ENCODE data around the gene NOTCH1. TPM values are rescaled to one million over a fixed set of nuclear protein-coding genes. Genes with fewer than 3 reads are reported as not detected.

Gene NOTCH1
- total and polyA plus RNA-seq, 2 of the 8 experiments (the other 6 are each of a cell fraction or from before 2014, with no cell fraction given) = 6.9 to 55.6 TPM

DNA sequence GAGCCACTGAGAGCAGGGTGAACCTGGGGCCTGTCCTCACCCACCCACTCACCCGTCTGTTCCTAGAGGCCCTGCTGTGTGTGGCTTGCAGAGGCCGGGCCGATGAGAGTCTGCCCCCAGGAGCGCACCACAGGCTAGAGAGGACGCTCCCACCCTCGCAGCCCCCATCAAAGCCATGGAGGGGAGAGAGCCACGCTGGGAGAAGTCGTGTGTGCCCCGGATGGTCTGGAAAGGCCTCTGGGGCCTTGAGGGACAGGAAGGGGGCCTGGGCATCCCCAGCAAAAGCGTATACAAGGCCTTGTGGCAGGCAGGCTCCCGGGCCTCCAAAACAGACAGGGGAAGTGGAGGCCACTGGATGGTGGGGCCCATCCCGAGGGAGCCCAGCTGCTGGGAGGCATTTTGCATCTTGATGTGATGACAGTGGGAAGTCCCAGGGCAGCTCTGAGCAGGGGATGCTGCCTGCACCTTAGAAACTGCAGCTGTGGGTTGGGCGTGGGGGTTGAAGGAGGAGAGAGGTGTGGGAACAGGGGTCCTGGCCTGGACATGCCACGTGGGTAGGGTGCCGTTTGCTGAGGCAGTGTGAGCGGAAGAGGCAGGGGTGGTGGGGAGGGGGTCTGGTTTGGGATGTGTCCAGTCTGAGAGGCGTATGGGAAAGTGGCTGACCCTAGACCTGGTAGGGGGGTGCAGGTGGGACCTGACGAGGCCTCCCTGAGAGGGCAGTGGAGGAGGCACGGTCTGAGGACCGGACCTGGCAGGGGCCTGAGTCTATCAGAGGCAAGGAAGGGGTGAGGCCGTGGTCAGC lies 43.0 kb upstream of the NOTCH1 start (continued):
- TF ChIP-seq E2F6 (IDR thresholded peaks at IDR 0.05) (no peak), RAD21 (IDR thresholded peaks at IDR 0.05 in 1 of 2, conservative IDR thresholded peaks at IDR 0.05 in 1 of 2; ENCODE audit: low read depth in 2 of 2, low read length in 2 of 2) (no peak), SP2 (IDR thresholded peaks at IDR 0.05; ENCODE audit: low read length) (no peak), NANOG (IDR thresholded peaks at IDR 0.05; ENCODE audit: insufficient read depth, low read depth, low read length, poor library complexity, severe bottlenecking) (no peak), CREB1 (IDR thresholded peaks at IDR 0.05) (no peak), ASH2L (IDR thresholded peaks at IDR 0.05; ENCODE audit: low read length) (no peak), RXRA (IDR thresholded peaks at IDR 0.05; ENCODE audit: insufficient read depth, low read depth, low read length) (no peak)
